ENCODE results near the gene DPF1. TPM values are rescaled to one million over a fixed set of nuclear protein-coding genes. Genes with fewer than 3 reads are reported as not detected.

The DPF1 gene
- total RNA-seq, 1 donor from 2014 or later = 6.0 TPM

DNA sequence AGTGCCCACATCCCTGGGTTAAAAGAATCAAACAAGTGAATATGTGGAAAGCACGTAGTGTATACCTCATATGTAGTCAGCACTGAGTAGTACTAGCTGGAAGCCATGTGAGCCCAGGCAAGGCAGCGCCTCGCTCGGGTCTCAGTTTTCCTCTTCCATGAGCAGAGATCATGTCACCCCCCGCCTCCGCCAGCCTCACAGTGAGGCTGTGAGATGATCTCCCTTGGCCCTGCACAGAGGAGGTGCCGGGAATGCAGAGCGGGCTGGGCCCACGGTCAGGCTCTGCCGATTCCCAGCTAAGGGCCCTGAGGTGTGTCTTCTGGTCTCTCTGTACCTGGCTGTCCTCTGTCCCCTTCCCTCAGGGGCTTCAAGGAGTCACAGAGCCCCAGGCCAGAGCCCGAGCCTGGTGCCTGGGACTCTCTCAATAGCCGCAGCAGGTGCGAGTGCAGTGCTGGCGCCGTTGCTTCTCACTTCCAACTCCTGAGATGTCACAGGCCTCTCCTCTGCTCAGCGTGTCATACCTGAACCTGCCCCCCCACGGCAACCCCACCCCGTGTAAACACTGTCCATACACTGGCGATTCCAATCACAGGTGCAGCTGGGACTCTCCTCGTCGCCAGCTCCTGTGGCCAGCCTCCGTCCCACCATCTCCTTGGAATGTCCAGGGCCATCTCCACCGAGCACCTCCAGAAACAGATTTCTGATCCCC, 26.9 kb downstream of the DPF1 start:
- H3K27ac Mint-ChIP-seq (ENCODE audit: unreplicated experiment) = no peak overlapping the region

DNA sequence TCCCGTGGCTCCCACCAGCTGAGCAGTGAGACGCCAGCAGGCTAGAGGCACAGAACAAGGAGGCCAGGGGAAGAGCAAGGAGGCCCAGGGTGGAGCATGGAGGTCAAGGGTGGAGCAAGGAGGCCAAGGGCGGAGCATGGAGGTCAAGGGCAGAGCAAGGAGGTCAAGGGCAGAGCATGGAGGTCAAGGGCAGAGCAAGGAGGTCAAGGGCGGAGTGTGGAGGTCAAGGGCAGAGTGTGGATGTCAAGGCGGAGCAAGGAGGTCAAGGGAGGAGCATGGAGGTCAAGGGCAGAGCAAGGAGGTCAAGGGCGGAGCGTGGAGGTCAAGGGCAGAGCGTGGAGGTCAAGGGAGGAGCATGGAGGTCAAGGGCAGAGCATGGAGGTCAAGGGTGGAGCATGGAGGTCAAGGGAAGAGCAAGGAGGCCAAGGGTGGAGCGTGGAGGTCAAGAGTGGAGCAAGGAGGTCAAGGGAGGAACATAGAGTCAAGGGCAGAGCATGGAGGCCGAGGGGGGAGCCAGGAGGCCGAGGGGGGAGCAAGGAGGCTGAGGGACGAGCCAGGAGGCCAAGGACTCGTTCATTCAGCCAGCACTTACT, 27.7 kb downstream of the DPF1 start:
- Mint-ChIP-seq H3K4me3 (ENCODE audit: unreplicated experiment) (peak overlapping the region; percentile 73), H3K36me3 (ENCODE audit: low read depth, unreplicated experiment) (peaks cover 23% of the 10 kb centered on the region), H3K4me1 (ENCODE audit: unreplicated experiment) (no peaks in the 10 kb centered on the region), H3K27me3 (ENCODE audit: unreplicated experiment) (peaks cover 10% of the 10 kb centered on the region), H3K27ac (ENCODE audit: unreplicated experiment) (no peak overlapping the region), H3K9me3 (ENCODE audit: unreplicated experiment) (no peaks in the 10 kb centered on the region)
- DNase-seq (ENCODE audit: low spot score) = no peak
- TF ChIP-seq, protein P1, sequence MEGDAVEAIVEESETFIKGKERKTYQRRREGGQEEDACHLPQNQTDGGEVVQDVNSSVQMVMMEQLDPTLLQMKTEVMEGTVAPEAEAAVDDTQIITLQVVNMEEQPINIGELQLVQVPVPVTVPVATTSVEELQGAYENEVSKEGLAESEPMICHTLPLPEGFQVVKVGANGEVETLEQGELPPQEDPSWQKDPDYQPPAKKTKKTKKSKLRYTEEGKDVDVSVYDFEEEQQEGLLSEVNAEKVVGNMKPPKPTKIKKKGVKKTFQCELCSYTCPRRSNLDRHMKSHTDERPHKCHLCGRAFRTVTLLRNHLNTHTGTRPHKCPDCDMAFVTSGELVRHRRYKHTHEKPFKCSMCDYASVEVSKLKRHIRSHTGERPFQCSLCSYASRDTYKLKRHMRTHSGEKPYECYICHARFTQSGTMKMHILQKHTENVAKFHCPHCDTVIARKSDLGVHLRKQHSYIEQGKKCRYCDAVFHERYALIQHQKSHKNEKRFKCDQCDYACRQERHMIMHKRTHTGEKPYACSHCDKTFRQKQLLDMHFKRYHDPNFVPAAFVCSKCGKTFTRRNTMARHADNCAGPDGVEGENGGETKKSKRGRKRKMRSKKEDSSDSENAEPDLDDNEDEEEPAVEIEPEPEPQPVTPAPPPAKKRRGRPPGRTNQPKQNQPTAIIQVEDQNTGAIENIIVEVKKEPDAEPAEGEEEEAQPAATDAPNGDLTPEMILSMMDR (IDR thresholded peaks at IDR 0.05; ENCODE audit: unreplicated experiment) = no peak

More for the DNA sequence above, 26.9 kb downstream of the DPF1 start:
- H3K36me3 Mint-ChIP-seq (ENCODE audit: low read depth, unreplicated experiment) = peaks cover 25% of the 10 kb centered on the region
- H3K4me3 Mint-ChIP-seq (ENCODE audit: unreplicated experiment) = no peak overlapping the region
- TF ChIP-seq, protein P1 (IDR thresholded peaks at IDR 0.05; ENCODE audit: unreplicated experiment) = no peak
- peaks cover 12% of the 10 kb centered on the region for H3K27me3 Mint-ChIP-seq (ENCODE audit: unreplicated experiment)
- H3K9me3 Mint-ChIP-seq (ENCODE audit: unreplicated experiment) = no peaks in the 10 kb centered on the region
- no peaks in the 10 kb centered on the region for H3K4me1 Mint-ChIP-seq (ENCODE audit: unreplicated experiment)
- no peak for DNase-seq (ENCODE audit: low spot score)

DNA sequence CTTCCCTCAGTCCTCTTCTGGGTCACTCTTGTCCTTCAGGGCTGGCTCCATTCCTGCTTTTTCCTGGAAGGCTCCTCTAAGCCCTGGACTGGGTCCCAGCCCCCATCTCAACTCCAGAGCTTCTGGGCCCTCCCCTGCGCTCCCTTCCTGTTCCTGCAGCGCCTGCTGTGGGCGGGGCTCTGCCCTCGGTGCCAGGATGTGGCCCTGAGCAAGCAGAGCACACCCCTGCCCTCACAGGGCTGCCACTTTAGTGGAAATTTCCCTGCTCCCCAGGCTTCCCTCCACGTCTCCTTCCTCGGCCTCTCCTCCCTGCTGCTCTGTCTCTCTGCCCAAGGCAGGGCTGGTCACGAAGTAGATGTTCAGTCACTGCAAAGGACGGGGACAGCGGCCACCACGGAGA, 28.8 kb downstream of the DPF1 start:
- peaks cover 6% of the 10 kb centered on the region for H3K4me1 Mint-ChIP-seq (ENCODE audit: unreplicated experiment)
- peaks cover 13% of the 10 kb centered on the region for H3K27me3 Mint-ChIP-seq (ENCODE audit: unreplicated experiment)
- no peaks in the 10 kb centered on the region for H3K9me3 Mint-ChIP-seq (ENCODE audit: unreplicated experiment)
- TF ChIP-seq, protein P1 (IDR thresholded peaks at IDR 0.05; ENCODE audit: unreplicated experiment) = no peak
- H3K27ac Mint-ChIP-seq (ENCODE audit: unreplicated experiment) = no peak overlapping the region
- no peak for DNase-seq (ENCODE audit: low spot score)
- peaks cover 20% of the 10 kb centered on the region for H3K36me3 Mint-ChIP-seq (ENCODE audit: low read depth, unreplicated experiment)
- H3K4me3 Mint-ChIP-seq (ENCODE audit: unreplicated experiment) = peak overlapping the region; percentile 84

DNA sequence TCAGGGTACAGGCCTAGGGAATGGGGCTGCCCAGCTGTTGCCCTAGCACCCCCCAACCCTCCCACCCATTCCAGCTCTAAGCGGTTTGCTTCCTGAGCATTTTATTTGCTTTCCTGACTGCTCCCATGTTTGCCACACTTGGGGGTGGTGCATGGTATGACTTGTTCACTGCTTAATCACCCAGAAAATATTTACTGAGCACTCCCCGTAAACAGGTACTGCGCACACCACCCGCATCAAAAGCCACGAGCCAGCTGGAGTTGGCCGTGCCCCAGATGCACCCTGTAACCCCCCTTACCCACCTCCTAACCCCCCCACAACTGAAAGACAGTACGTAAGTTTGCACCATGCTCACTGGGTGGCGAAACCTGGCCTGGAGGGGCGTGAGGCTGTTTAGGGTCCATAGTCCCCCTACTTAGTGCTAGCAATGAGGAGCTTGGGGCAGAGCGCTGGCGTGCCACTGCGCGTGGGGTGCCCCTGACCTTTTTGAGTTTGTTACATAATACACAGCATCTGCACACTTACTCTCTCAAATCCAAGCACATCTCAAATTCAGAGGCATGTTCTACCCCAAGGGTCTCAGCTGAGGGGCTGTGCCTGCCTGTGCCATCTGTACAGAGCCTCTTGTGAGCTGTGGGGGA, 29.8 kb downstream of the DPF1 start:
- DNase-seq (ENCODE audit: low spot score) = no peak
- H3K4me3 Mint-ChIP-seq (ENCODE audit: unreplicated experiment) = no peak overlapping the region
- peaks cover 8% of the 10 kb centered on the region for H3K4me1 Mint-ChIP-seq (ENCODE audit: unreplicated experiment)
- H3K9me3 Mint-ChIP-seq (ENCODE audit: unreplicated experiment) = no peaks in the 10 kb centered on the region
- H3K36me3 Mint-ChIP-seq (ENCODE audit: low read depth, unreplicated experiment) = peaks cover 20% of the 10 kb centered on the region
- H3K27ac Mint-ChIP-seq (ENCODE audit: unreplicated experiment) = no peak overlapping the region
- TF ChIP-seq, protein P1 (IDR thresholded peaks at IDR 0.05; ENCODE audit: unreplicated experiment) = no peak
- H3K27me3 Mint-ChIP-seq (ENCODE audit: unreplicated experiment) = peaks cover 13% of the 10 kb centered on the region

DNA sequence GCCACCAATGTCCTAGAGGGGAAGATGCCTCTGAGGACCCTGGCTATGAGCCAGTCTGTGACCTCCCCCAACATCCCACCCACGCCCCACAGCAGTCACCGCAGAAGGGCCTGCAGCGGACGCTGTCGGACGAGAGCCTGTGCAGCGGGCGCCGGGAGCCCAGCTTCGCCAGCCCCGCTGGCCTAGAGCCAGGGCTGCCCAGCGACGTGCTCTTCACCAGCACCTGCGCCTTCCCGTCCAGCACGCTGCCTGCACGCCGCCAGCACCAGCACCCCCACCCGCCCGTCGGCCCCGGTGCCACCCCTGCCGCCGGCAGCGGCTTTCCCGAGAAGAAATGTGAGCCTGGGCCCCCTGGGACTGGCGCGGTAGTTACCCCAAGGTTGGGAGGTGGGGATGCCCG, 30.6 kb downstream of the DPF1 start:
- DNase-seq (ENCODE audit: low spot score) = no peak
- Mint-ChIP-seq H3K36me3 (ENCODE audit: low read depth, unreplicated experiment) (peaks cover 18% of the 10 kb centered on the region), H3K4me1 (ENCODE audit: unreplicated experiment) (peaks cover 11% of the 10 kb centered on the region), H3K27me3 (ENCODE audit: unreplicated experiment) (peaks cover 13% of the 10 kb centered on the region), H3K27ac (ENCODE audit: unreplicated experiment) (peak overlapping the region; percentile 52), H3K9me3 (ENCODE audit: unreplicated experiment) (no peaks in the 10 kb centered on the region), H3K4me3 (ENCODE audit: unreplicated experiment) (no peak overlapping the region)
- TF ChIP-seq, protein P1 (IDR thresholded peaks at IDR 0.05; ENCODE audit: unreplicated experiment) = no peak

All from endothelial cell (in vitro differentiated cells).